Endothelial cell of umbilical vein (primary cell): ENCODE results near the gene GBP5. TPM values are rescaled to one million over a fixed set of nuclear protein-coding genes. Genes with fewer than 3 reads are reported as not detected.
"Not testable (repeated sequence)": the region's sequence is repeated elsewhere in the genome, so short reads cannot be mapped to it uniquely, and the experiment has no call there.

Source experiments
- BruUV-seq: library from RNA; stranded (reverse); fragments of 400-500 nt; replicated peaks from 2 replicates; lab custom pipeline; 2021; lab: Mats Ljungman, UMichigan
- CTCF ChIA-PET: fragments of 300-600, 350-600 bp; sonication (Branson Sonifier 250); formaldehyde crosslinking; loops from one replicate; lab custom pipeline; 2021; ENCODE audit warnings: antibody characterized with exemption, inconsistent platforms; lab: Charles Lee
- POLR2A ChIA-PET: fragments of 300-600, 350-600 bp; sonication (Branson Sonifier 250); formaldehyde crosslinking; loops from one replicate; lab custom pipeline; 2021; ENCODE audit warnings: antibody characterized with exemption, inconsistent platforms; lab: Charles Lee
- DNase-seq: peaks from one replicate; pipeline ENCODE4 v3.0.0-alpha.2; 2011; ENCODE audit warnings: low read depth, low spot score
- FAIRE-seq: peaks from 2 replicates; lab custom pipeline; 2011; peaks lifted over from hg19 to GRCh38; lab: Jason Lieb, UNC
- H2AFZ ChIP-seq: 2 replicates; pipeline ENCODE4 v1.6.0; 2012; ENCODE audit warnings: low read depth, low read length, control low read depth, inconsistent platforms
- H3K27ac ChIP-seq: 2 replicates; pipeline ENCODE4 v1.5.1; 2011; ENCODE audit warnings: low read depth, mild to moderate bottlenecking, control low read depth, low read length, moderate library complexity; ENCODE audit not compliant: insufficient read depth
- H3K27me3 ChIP-seq, 2 experiments: 2 replicates each; pipeline versions ENCODE4 v1.6.0 to v1.6.1; 2011; ENCODE audit warnings: low read length in 2 of 2, mixed read lengths in 1 of 2; ENCODE audit not compliant: control insufficient read depth in 2 of 2, insufficient read depth in 2 of 2
- H3K36me3 ChIP-seq, 2 experiments: 2 replicates in 1 of 2; 3 replicates in 1 of 2; pipeline ENCODE4 v1.5.1; 2011; ENCODE audit warnings: low read length in 2 of 2, mild to moderate bottlenecking in 1 of 2, moderate library complexity in 1 of 2; ENCODE audit not compliant: control insufficient read depth in 2 of 2, insufficient read depth in 2 of 2; ENCODE audit errors: extremely low read depth in 1 of 2
- H3K4me1 ChIP-seq: 3 replicates; pipeline ENCODE4 v1.5.1; 2011; ENCODE audit warnings: mild to moderate bottlenecking, low read length; ENCODE audit not compliant: control insufficient read depth, insufficient read depth; ENCODE audit errors: extremely low read depth
- H3K4me2 ChIP-seq: 2 replicates; pipeline ENCODE4 v1.6.1; 2011; ENCODE audit warnings: low read length, control low read depth, mixed read lengths; ENCODE audit not compliant: insufficient read depth
- H3K4me3 ChIP-seq, 3 experiments: fragments of 200-600 bp in 1 of 3; sonication (generic), shearing (Covaris generic) in 1 of 3; replicated peaks in 1 of 3; 2 replicates each; pipeline ENCODE4 v1.5.1; 2011 to 2016; ENCODE audit warnings: control low read depth in 3 of 3, low read length in 3 of 3, mild to moderate bottlenecking in 2 of 3, inconsistent platforms in 1 of 3, low read depth in 1 of 3, moderate library complexity in 1 of 3; ENCODE audit not compliant: insufficient read depth in 1 of 3
- H3K79me2 ChIP-seq: 2 replicates; pipeline ENCODE4 v1.6.0; 2012; ENCODE audit warnings: low read length, inconsistent platforms; ENCODE audit not compliant: control insufficient read depth, insufficient read depth
- H3K9ac ChIP-seq: replicated peaks from 2 replicates; pipeline ENCODE3; 2011; ENCODE audit warnings: low read length, control low read depth; ENCODE audit not compliant: insufficient read depth; ENCODE audit errors: extremely low read depth
- H3K9me1 ChIP-seq: replicated peaks from 3 replicates; pipeline ENCODE4 v1.6.0; 2011; ENCODE audit warnings: mild to moderate bottlenecking, low read length; ENCODE audit not compliant: control insufficient read depth, insufficient read depth; ENCODE audit errors: extremely low read depth
- H3K9me3 ChIP-seq: replicated peaks from 2 replicates; pipeline ENCODE4 v1.5.1; 2012; ENCODE audit warnings: low read length, inconsistent platforms; ENCODE audit not compliant: control insufficient read depth, insufficient read depth
- H4K20me1 ChIP-seq: replicated peaks from 2 replicates; pipeline ENCODE3; 2011; ENCODE audit warnings: mild to moderate bottlenecking, low read length; ENCODE audit not compliant: control insufficient read depth, insufficient read depth; ENCODE audit errors: extremely low read depth
- CTCF ChIP-seq, 2 donors: IDR thresholded peaks; 1 replicate in 1 of 2; 2 replicates in 1 of 2; pipeline ENCODE4 v1.5.1; 2011; ENCODE audit warnings: low read length in 2 of 2, mild to moderate bottlenecking in 2 of 2, moderate library complexity in 2 of 2, control low read depth in 1 of 2, inconsistent platforms in 1 of 2, low read depth in 1 of 2; ENCODE audit not compliant: insufficient read depth in 1 of 2; ENCODE audit errors: extremely low read depth in 1 of 2
- EZH2 ChIP-seq: IDR thresholded peaks from 2 replicates; pipeline ENCODE4 v1.6.1; 2012; ENCODE audit warnings: borderline replicate concordance, low read depth, mild to moderate bottlenecking, moderate library complexity, low read length, inconsistent platforms; ENCODE audit not compliant: severe bottlenecking
- FOS ChIP-seq: IDR thresholded peaks from 2 replicates; pipeline ENCODE4 v1.6.1; 2011; ENCODE audit warnings: mild to moderate bottlenecking, low read length, moderate library complexity, borderline replicate concordance; ENCODE audit not compliant: insufficient read depth
- GATA2 ChIP-seq: IDR thresholded peaks from 2 replicates; pipeline ENCODE4 v1.7.0; 2011; ENCODE audit warnings: low read depth, mild to moderate bottlenecking, moderate library complexity, mixed read lengths, low read length; ENCODE audit not compliant: insufficient read length, insufficient read depth
- JUN ChIP-seq: IDR thresholded peaks from 2 replicates; pipeline ENCODE4 v1.6.1; 2011; ENCODE audit warnings: borderline replicate concordance, low read depth; ENCODE audit not compliant: insufficient read length, insufficient read depth
- MAX ChIP-seq: IDR thresholded peaks from 2 replicates; pipeline ENCODE4 v1.6.1; 2011; ENCODE audit not compliant: insufficient read depth, insufficient read length
- MYC ChIP-seq: IDR thresholded peaks from one replicate; pipeline ENCODE4 v1.6.1; 2011; ENCODE audit warnings: mild to moderate bottlenecking, low read depth, low read length
- POLR2A ChIP-seq: IDR thresholded peaks from 2 replicates; pipeline ENCODE4 v1.6.1; 2012; ENCODE audit warnings: low read depth, mild to moderate bottlenecking, control low read depth, low read length
- POLR2AphosphoS5 ChIP-seq: IDR thresholded peaks from 2 replicates; pipeline ENCODE4 v1.6.1; 2012; ENCODE audit warnings: low read depth, mild to moderate bottlenecking, control low read depth, low read length, moderate library complexity; ENCODE audit not compliant: insufficient read depth
- dilution Hi-C: fragments of 300-500 bp; cut with MboI; formaldehyde crosslinking; loops from one replicate; pipeline ENCODE4 v1.15.0; 2019; ENCODE audit warnings: low sequenced_read_pairs; ENCODE audit not compliant: extremely low pct_ligation_motif_present
- intact Hi-C: fragments of 100-400 bp; cut with micrococcal nuclease; formaldehyde crosslinking; loops from one replicate; pipeline ENCODE4 v1.10.0; 2022
- polyA plus RNA-seq, 4 experiments: library from polyadenylated mRNA; depleted of rRNA in 3 of 4; stranded (reverse) in 3 of 4; unstranded in 1 of 4; fragments of >200 nt; gene quantifications; 2 replicates each; pipeline versions ENCODE4 v1.2.1 to v1.2.3, GENCODE V29; 2011 to 2012; ENCODE audit warnings: missing spikeins in 1 of 4
- total RNA-seq: library from RNA; stranded (reverse); gene quantifications from 2 replicates; pipeline ENCODE4 v1.2.3, GENCODE V29; 2021

The GBP5 gene
- total and polyA plus RNA-seq, 2 donors (not counting 3 experiments of a cell fraction or from before 2014, with no cell fraction given), result 0.31 TPM; not detected in 1

- Histone ChIP-seq H3K9me3 (no peaks in the 10 kb centered on the region), H3K27me3 (peaks cover 0 to 1% of the 10 kb centered on the region in 2 experiments), H3K79me2 (no peaks in the 10 kb centered on the region), H3K4me1 (no peaks in the 10 kb centered on the region), H3K4me3 (no peak overlapping the region), H3K36me3 (no peaks in the 10 kb centered on the region), H3K9me1 (no peaks in the 10 kb centered on the region), H2AFZ (no peak overlapping the region), H3K27ac (no peak overlapping the region), H3K9ac (no peak overlapping the region), H3K4me2 (no peak overlapping the region), H4K20me1 (no peaks in the 10 kb centered on the region)
- FAIRE-seq, result no peak
- no peak for DNase-seq
- BruUV-seq, result no TSS peak
- intact Hi-C loops, result no loop called here
- ChIA-PET CTCF (no interaction called here), POLR2A (no interaction called here)
- dilution Hi-C loops, result no loop called here
- no peak for TF ChIP-seq POLR2AphosphoS5
- no peak for TF ChIP-seq JUN
- TF ChIP-seq MYC, result no peak
- TF ChIP-seq FOS, result no peak
- TF ChIP-seq GATA2, result no peak
- no peak for TF ChIP-seq CTCF (IDR thresholded peaks at IDR 0.05; ENCODE audit: extremely low read depth in 1 of 2, insufficient read depth in 1 of 2, low read depth in 1 of 2, low read length in 2 of 2)
- TF ChIP-seq MAX, result no peak
- TF ChIP-seq POLR2A, result no peak
- no peak for TF ChIP-seq EZH2
These were observed 15.6 kb downstream of the GBP5 start for GRCh38 chr1:89257041-89257440.

GRCh38 chr1:89255581-89255980, 17.1 kb downstream of the GBP5 start:
- H3K27ac ChIP-seq, H2AFZ ChIP-seq, H3K4me3 ChIP-seq, H3K36me3 ChIP-seq, H4K20me1 ChIP-seq, H3K79me2 ChIP-seq, FAIRE-seq, H3K4me2 ChIP-seq, H3K27me3 ChIP-seq, H3K4me1 ChIP-seq, BruUV-seq, DNase-seq, H3K9me3 ChIP-seq, dilution Hi-C loops, H3K9me1 ChIP-seq, H3K9ac ChIP-seq, intact Hi-C loops, CTCF ChIA-PET, POLR2A ChIA-PET: not testable (repeated sequence)
